Stimulated activated CD8-positive, alpha-beta memory T cell treated with anti-CD3 and anti-CD28 coated beads, Interleukin-2, amount 100 ng/mL, for 1 hour (primary cell): ENCODE data around the gene TSBP1.
"Not testable (repeated sequence)": the region's sequence is repeated elsewhere in the genome, so short reads cannot be mapped to it uniquely, and the experiment has no call there.

ENCODE experiments used
- DNase-seq, 2 donors: peaks; one replicate each; pipeline ENCODE4 v3.0.0-alpha.2; 2020; ENCODE audit warnings: low read depth in 2 of 2

TSBP1 gene

DNA sequence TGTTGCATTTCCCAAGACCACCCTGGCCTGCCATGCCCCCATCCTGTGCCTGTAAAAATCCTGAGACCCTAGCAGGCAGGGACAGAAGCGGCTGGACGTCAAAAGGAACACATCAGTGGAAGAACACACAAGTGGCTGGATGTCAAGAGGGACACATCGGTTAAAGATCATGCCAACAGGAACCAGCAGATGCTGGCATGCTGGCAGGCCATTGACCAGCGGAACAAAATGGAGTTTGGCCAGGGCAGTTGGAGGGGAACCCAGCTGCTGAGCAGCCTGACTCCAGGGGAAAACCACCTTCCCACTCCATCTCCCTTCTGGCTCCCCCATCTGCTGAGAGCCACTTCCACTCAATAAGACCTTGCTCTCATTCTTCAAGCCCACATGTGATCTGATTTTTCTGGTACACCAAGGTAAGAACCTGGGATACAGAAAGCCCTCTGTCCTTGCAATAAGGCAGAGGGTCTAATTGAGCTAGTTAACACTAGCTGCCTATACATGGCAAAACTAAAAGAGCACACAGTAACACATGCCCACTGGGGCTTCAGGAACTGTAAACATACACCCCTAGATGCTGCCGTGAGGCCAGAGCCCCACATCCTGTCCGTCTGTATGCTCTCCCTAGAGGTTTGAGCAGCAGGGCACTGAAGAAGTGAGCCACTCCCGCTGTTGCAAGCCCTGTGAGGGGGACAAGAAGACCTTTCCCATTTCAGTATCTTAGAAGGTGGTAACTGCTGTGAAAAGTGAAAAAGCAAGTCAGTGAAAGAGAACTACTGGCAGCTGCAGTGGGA, 4.2 kb upstream of the TSBP1 start:
- no peak for DNase-seq

DNA sequence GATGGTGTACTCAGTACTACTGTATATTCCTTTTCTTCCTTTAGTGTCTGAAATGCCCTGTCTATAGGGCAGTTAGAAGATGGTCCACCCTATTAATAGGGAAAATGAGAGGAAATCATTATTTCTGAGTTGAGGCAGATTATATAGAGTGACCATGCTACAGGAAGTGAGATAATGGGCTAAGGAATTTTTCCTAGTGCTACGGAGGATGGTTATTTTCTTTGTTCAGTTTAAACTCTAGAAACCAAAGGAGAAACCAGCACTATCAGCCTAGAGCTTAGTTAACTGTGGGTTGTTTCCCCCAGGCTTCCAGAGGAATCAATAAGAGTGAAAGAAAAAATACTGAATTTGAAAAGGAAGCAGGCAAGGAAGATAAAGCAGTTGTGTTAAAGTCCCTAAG, 474 bp downstream of the TSBP1 start:
- DNase-seq = no peak

DNA sequence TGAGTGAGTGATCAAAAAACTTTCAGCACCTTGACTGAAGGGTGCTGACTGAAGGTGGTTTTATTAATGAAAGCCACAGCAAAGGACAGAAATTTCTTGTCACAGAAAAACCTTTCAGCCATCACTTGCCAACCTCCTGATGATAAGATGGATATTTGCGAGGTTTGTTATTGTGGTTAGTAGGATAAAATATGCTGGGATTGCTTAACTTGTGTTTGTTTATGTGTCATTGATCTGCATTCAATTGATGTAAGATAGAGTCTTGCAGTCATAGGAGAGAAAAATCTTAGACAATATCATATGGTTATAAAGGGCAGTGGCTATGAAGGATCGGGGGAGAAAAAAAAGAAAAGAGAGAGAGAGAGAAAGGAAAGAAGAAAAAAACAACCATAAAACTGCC, 1.2 kb downstream of the TSBP1 start:
- no peak for DNase-seq

DNA sequence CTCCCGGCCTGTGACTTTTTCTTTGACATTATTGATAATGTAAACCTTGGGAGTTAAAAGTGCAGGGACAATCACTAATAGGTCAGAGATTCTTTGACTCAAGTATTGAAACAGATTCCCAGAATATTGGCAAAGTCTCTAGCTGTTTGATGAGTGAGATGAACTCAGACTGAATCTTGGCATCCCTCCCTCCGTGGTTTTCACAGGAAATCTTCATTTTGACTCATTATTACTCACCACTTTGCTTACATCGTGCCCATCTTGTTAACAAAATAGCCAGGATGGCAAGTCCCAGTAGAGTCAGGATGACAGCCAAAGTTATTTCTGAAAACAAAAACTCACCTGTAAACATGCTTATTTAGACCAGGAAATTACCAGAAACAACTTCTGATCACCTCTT, 2.0 kb downstream of the TSBP1 start:
- DNase-seq = no peak

DNA sequence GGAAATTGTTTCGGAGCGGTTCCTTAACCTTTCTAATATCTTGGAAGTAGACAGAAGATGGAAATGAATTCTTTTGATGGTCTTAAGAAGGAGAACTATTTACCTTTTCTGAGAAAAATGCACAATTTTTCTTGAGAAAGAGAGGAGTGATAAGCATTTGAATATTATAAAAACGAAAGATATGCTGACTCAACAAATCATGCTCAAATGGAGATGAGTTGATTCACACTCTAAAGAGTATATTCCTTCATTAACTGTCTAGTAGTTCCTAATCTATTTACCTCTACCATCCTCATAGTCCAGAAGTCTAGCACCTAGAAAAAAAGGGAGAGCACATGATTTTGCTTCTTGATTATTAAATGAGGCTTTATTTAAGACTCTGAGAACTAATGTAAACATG, 4.1 kb downstream of the TSBP1 start:
- DNase-seq = no peak

DNA sequence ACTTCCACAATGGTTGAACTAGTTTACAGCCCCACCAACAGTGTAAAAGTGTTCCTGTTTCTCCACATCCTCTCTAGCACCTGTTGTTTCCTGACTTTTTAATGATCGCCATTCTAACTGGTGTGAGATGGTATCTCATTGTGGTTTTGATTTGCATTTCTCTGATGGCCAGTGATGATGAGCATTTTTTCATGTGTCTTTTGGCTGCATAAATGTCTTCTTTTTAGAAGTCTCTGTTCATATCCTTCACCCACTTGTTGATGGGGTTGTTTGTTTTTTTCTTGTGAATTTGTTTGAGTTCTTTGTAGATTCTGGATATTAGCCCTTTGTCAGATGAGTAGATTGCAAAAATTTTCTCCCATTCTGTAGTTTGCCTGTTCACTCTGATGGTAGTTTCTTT, 12.5 kb downstream of the TSBP1 start:
- not testable (repeated sequence) for DNase-seq

DNA sequence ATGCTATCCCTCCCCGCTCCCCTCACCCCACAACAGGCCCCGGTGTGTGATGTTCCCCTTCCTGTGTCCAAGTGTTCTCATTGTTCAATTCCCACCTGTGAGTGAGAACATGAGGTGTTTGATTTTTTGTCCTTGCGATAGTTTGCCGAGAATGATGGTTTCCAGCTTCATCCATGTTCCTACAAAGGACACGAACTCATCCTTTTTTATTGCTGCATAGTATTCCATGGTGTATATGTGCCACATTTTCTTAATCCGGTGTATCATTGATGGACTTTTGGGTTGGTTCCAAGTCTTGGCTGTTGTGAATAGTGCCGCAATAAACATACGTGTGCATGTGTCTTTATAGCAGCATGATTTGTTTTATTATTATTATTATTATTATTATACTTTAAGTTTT, 13.2 kb downstream of the TSBP1 start:
- not testable (repeated sequence) for DNase-seq

DNA sequence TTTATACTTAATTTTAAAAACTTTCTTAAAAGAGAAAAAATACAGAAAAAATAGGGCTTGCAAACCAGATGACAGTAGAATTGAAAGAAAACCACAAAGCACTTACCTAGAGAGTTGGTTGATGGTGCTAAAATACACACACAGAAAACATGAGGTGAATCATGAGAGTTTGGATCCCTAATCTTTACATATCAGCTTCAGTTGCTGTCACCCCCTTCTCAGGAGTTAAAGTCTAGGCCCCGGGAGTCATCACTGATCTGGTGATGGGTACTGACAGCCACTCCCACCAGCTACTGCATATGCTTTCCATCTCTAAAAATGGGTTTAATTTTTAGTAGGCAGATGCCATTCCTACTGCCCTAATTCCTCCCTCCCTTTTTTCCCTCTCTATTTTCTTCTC, 16.7 kb downstream of the TSBP1 start:
- DNase-seq = no peak

DNA sequence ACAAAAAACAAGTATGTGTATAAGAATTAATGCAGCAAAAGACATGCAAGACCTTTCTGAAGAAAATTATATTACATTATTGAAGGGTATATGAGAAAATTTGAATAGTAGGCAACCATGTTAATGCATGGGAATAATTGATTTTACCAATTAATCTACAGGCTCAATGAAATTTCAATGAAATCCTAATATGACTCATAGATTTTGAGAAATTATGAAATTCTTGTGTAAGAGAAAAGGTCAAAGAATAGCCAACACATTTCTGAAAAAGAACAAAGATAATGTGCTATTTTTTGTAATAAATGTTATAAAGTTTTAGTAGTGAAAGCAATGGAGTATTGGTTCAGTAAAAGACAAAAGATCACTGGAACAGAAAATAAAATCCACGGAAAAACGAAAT, 18.4 kb downstream of the TSBP1 start:
- no peak for DNase-seq

DNA sequence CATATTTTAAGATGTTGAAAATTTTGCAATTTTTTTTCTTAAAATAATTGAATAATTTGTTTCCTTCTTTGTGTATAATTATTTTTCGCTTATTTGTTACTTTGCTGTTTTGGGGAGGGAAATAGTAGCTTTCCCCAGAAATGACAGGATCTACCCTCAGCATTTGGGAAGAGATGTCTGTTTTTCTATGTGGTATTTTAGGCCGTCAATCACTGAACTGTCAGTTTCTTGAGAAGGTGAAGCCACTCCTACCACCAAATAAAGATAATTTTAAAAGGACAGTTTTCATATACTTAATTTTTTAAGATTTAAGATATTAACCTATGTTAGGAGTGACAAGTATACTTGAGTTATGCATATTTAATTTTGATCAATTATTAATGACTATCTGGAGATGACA, 31.5 kb downstream of the TSBP1 start:
- no peak for DNase-seq

DNA sequence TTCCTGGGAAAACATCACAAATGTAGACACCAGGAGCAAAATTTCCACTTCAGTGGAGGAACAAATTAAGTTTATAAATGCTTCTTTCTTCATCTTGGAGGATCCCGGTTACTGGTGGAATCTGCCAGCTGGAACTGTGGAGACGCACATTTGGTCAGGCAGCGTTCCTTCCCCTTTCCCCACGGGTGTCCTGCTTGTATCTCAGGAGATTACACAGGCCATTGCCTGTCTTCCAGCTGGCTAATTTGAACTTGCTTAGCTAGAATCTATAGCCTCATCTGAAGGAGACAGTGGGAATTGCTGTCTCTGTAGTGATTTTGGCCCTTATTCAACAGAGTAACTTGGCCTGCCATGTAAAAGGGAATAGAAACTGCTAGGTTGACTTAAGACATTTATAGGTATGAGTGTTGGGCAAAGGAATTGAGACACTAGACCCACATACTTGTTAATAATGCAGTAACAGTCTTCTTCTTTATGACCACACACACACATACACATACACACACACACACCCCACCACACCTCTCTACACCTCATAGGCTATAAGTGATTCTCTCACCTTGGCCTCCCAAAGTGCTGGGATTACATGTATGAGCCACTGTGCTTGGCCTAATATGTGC, 34.4 kb downstream of the TSBP1 start:
- no peak for DNase-seq

DNA sequence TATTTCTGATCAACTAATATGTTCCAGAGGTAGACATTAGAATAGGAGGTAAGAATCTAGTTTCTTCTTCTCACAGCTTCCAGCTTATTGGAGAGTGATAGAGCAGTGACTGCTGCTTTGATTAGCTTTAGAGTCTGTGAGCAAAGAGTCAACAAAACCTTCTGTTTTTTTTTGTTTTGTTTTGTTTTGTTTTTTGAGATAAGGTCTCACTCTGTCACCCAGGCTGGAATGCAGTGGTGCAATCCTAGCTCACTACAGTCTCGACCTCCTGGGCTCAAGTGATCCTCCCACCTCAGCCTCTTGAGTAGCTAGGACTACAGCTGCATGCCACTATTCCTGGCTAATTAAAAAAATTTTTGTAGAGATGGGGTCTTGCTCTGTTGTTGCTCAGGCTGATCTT, 39.3 kb downstream of the TSBP1 start:
- no peak for DNase-seq

DNA sequence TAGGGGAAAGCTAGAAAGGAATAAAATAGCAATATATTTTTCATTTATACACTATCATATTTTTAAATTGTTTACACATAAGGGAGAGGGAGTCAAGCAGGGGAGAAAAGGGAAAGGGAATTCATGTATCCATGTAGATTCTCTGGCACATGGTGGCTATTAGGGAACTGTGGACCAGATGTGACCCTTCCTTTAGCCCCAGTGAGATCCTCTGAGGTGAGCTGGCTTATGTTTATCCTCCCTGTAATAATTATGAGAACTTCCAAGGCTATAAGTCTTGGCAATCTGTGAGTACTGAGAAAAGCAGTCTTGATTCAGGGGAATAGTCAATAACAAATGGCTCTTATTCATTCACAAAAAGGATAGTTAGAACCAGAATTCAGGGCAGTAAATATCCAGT, 42.6 kb downstream of the TSBP1 start:
- DNase-seq = no peak

DNA sequence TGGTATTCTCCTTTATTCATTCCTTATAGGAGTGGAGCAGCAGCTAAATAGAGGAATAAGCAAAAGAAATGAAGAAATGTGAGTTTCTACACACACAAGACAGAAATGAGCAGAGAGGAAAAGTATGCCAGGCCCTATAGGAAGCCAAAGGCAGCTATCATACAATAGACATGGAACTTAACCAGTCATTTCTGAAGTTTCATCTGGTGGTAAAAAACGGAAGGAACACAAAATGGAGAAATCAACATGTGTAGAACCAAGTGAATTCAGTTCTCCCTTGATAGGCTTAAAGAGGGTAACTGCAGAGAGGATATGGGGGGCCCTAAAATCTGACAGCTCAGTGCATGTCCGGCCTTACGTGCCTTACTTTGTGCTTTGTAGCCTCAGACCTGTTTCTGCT, 44.6 kb downstream of the TSBP1 start:
- DNase-seq = no peak

DNA sequence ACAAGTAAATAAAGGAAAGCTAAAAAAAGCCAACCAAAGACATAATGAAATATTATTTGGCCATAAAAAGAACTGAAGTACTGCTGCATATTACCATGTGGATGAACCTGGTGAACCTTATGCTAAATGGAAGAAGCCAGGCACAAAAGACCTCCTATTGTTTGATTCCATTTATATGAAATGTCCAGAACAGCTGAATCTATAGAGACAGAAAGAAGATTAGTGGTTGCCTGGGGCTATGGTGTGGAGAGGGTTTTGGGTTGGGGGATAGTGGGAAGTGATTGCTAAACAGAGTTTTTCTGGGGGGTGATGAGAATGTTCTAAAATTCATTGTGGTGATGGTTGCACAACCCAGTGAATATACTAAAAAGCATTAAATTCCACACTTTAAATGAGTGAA, 53.2 kb downstream of the TSBP1 start:
- no peak for DNase-seq

DNA sequence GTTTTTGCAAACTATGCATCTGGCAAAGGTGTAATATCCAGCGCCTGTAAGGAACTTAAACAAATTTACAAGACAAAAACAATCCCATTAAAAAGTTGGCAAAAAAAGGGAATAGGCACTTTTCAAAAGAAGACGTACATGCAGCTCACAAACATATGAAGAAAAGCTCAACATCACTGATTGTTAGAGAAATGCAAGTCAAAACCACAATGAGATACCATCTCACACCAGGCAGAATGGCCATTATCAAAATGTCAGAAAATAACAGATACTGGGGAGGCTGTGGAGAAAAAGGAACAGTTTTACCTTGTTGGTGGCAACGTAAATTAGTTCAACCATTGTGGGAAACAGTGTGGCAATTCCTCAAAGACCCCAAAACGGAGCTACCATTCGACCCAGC, 54.2 kb downstream of the TSBP1 start:
- DNase-seq = no peak

DNA sequence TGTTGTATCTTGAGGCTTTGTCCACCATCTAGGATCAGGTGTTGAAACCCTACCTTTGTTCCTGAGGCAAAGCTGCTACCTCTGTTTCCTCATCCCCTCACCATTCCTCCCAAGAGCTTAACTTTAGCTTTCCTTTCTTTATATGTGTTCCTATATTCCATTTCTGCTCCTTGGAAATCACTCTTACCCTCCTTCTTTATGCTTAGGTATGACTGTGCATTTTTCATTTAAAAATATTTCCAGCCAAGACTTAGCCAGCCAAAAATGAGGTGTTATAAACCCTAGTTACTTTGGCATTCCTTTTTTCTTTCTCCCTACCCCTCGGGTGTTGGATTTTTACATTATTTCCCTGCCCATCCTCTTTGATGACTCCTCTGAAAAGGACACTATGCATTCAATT, 57.7 kb downstream of the TSBP1 start:
- no peak for DNase-seq

DNA sequence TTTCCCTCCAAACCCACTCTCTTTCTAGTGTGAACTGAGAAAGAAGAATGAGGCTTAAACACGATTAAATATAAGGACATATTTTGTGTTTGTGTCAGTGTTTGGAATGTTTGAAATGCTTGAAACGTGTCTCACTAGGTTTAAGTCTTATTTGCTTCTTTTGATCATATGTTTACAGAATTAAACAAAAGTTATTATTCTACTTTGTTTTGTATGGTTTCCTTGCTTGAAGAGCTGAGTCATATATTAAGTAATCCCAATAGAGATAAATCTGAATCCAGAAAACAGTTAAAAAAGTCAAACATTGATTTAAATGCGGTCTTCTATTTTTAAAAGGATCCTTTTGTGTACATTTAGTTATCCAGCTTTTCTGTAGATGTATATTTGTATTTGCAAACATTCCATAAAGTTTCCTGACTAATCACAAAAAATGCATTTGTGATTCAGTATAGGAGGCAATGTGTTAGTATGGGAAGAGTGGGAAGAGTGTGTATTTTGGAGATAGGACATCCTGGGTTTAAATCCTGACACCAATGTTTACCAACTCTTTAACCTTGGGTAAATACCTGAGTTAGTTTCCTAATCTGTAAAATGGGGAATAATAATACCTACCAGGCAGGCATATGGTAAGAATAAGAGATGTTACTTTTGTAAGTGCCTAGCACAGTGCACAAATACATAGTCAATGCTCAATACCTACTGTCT, 72.9 kb downstream of the TSBP1 start:
- no peak for DNase-seq

DNA sequence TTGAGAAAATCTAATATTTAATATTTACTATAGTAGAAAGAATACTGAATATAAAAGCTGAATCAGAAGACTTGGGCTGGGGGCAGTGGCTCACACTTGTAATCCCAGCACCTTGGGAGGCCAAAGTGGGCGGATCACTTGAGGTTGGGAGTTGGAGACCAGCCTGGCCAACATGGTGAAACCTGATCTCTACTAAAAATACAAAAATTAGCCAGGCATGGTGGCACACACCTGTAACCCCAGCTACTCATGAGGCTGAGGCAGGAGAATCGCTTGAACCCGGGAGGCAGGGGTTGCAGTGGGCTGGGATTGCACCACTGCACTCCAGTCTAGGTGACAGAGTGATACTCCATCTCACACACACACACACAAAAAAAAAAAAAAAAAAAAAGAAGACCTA, 76.7 kb downstream of the TSBP1 start:
- not testable (repeated sequence) for DNase-seq

DNA sequence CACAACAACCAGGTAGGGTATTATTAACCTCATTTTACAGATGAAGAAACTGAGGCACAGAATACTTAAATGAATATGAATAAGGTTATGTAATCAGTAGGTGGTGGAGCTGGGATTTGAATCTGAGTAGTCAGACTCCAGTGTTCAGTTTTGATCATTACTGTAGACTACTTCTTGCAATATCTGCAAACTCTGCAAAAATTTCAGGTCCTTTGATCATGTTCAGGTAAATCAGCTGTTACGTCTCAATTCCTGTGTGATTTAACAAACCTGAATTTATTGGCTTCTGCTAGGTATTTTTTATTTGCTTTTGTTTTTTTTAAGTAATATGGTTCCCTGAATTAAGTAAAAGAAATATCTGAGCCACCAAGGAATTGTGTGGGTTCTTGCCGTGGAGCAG, 77.1 kb downstream of the TSBP1 start:
- no peak for DNase-seq

DNA sequence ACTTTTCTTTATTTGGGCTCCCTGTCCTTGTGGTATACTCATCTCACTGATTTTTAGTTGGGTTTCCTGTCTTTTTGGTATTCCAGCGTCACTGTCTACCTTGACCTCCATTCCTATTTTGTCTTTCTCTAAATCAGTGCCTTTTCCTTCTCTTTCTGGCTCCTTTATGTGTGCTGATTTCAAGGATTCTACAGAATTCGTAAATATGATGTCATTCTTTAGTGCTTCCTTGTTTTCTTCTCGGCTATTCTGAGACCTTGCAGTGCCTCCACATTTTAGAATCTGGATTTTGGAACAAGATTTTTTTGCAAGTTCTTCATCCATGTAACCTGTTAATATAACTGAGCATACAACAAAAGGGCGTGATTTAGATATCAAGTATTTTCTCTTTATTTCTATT, 78.0 kb downstream of the TSBP1 start:
- no peak for DNase-seq

DNA sequence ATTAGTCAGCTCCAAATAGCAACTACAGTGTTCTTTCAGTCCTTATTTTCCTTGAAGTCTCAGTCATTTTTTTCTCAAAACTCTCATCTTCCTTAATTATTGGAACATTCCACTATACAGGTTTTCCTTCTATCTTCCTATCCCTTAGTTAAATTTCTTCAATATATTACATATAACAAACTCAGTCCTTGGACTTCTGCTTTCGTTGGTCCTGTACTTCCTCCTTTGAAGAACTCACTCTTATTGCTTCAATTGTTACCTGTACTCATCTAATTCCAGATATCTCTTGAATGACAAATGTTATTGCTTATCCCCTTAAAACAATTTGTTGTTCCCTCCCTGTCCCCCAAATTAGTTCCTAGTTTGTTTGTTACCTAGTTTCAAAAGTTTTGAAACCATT, 80.2 kb downstream of the TSBP1 start:
- no peak for DNase-seq

DNA sequence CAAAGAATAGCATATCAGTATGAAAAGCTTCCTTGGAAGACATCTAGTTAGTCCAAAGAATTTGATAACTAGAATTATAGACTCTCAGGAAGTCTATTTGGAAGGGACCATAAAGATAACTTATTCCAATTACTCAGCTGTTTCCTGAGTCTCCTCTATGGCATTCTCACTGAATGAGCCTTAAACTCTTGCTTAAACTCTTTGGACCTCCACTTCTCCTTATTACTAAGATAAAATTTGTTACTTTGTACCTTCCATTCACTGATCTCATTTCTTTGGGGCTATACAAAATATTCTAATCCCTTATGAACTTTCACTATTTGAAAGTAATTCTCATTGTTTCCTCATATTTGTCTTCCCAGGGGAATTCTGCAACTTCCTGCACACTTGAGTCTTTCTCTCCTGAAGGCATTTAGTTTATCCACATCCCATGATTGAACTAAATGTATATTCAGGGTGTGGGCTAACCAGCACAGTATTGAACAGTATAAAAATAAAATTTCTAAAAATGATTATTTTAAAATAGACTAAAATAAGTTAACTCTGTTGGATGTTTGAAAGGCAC, 80.7 kb downstream of the TSBP1 start:
- no peak for DNase-seq
